SU-DHL-6 (cell line): ENCODE data around the gene SEMA6D.

Source experiments
- CTCF ChIP-seq: fragments of 200-600 bp; sonication (generic); IDR thresholded peaks from one replicate; pipeline ENCODE4 v1.5.1; 2017; ENCODE audit warnings: antibody characterized with exemption, mild to moderate bottlenecking, low read length, moderate library complexity; ENCODE audit not compliant: insufficient read depth, poor library complexity, severe bottlenecking
- EZH2phosphoT487 ChIP-seq: fragments of 200-600 bp; sonication (generic), shearing (Covaris generic); conservative IDR thresholded peaks from 2 replicates; pipeline ENCODE4 v1.6.1; 2018; ENCODE audit warnings: mild to moderate bottlenecking, antibody characterized with exemption, low read length, moderate library complexity, mixed read lengths

DNA sequence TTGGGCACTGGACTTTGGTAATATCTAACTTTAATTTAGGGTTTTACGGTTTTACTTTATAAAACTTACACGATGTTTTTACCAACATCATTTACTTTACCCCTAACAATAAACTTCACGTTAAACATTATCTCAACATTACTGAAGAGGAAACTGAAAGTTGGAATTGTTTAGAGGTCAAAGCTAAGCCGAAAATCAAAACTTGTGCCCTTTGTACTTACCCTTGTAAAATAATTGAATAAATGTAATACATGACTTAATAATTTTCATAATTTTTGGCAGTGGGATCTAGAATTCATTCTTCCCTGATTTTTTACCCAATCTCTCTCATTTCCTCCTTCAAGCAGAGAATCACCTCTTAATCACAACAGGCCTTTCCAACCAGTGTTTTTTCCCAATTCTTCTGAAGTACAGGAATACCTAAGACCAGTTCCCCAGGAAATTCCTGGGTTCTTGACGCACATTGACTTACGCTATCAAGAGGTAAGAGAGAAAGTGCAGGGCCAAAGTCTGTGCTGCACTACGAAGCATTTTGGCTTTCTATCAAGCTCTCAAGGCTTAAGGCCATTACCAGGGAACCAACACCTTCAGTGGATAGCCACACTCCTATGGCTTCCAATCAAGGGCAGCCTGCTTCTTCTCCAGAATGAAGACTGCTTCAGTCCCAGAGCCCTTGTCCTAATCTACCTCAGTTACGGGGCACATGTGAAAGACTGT is 11.9 kb upstream of the SEMA6D start:
- TF ChIP-seq CTCF (no peak), EZH2phosphoT487 (no peak)
